ENCODE data around the gene GALNTL6. TPM values are rescaled to one million over a fixed set of nuclear protein-coding genes. Genes with fewer than 3 reads are reported as not detected.

GALNTL6 gene
- total RNA-seq, 6 donors from 2014 or later = 0.26 to 18.9 TPM; not detected in 4

DNA sequence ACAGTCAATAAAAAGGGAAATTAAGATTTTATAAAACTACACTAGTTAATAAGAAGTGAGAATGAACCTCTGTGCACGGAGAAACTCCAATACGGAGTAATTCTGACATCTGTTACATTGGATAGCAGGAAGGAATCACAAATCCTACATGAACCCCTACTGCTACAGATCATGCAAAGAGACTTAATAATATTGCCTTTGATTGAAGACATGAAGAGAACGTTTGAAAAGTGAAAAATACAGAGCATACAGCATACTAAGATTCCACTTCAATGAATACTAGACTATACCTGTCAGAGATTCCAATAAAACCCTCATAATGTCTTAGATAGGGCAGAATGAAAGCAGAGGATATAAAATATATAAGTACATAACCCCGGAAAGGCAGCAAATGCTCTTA, 995.0 kb downstream of the GALNTL6 start:
- no peak for ATAC-seq (ENCODE audit: low FRiP score in 2 of 2)
- WGBS, 2 donors = 85 to 88% methylated on average over 4 of the region's 4 CpGs

GRCh38 chr4:172809319-172809718, 996.1 kb downstream of the GALNTL6 start:
- DNase-seq = no peak
- no peak for ATAC-seq (ENCODE audit: low FRiP score in 2 of 2)
- H3K4me1 ChIP-seq = no peaks in the 10 kb centered on the region
- WGBS, 2 donors = 40 to 48% methylated on average over 6 to 7 of the region's 7 CpGs
- no peaks in the 10 kb centered on the region for H3K36me3 ChIP-seq
- H3K27ac ChIP-seq = no peak overlapping the region
- no peaks in the 10 kb centered on the region for H3K27me3 ChIP-seq
- TF ChIP-seq CTCF (IDR thresholded peaks at IDR 0.05) (no peak), POLR2A (IDR thresholded peaks at IDR 0.05) (no peak), EP300 (IDR thresholded peaks at IDR 0.05) (no peak), POLR2AphosphoS5 (IDR thresholded peaks at IDR 0.05) (no peak)
- no peak overlapping the region for H3K4me3 ChIP-seq
- H3K9me3 ChIP-seq = no peaks in the 10 kb centered on the region

More for the DNA sequence above, 995.0 kb downstream of the GALNTL6 start:
- H3K36me3 ChIP-seq = no peaks in the 10 kb centered on the region
- H3K9me3 ChIP-seq = no peaks in the 10 kb centered on the region
- no peak overlapping the region for H3K4me3 ChIP-seq
- H3K4me1 ChIP-seq = no peaks in the 10 kb centered on the region
- H3K27me3 ChIP-seq = no peaks in the 10 kb centered on the region
- TF ChIP-seq POLR2AphosphoS5 (IDR thresholded peaks at IDR 0.05) (no peak), POLR2A (IDR thresholded peaks at IDR 0.05) (no peak), EP300 (IDR thresholded peaks at IDR 0.05) (no peak), CTCF (IDR thresholded peaks at IDR 0.05) (no peak)
- DNase-seq = no peak
- H3K27ac ChIP-seq = no peak overlapping the region

DNA sequence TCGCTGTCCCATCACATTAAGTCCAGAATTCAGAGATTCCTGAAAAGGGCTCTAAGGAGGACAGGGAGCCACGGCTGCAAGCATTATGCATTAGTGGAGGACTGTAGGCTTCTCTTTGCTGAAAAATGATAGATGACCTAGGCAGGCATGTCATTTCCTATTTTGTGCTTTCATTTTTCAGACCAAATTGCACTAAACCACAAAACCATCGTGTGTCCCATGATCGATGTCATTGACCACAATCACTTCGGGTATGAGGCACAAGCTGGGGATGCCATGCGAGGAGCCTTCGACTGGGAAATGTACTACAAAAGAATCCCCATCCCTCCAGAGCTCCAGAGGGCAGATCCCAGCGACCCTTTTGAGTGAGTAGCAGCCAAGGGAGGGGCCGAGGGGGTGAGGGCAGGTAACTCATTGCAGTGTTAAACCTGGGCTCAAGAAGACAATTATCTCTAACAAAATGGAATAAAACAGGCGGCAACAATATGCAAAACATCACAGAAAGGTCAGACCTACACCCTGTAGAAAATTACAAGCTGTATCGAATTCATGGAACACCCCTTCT, 1000.2 kb downstream of the GALNTL6 start:
- TF ChIP-seq POLR2A (IDR thresholded peaks at IDR 0.05) = no peak
- no peak for TF ChIP-seq EP300 (IDR thresholded peaks at IDR 0.05)
- no peak for TF ChIP-seq POLR2AphosphoS5 (IDR thresholded peaks at IDR 0.05)
- TF ChIP-seq CTCF (IDR thresholded peaks at IDR 0.05) = no peak
- whole genome bisulfite sequencing, 2 donors = 58 to 59% methylated on average over 11 of the region's 11 CpGs
- no peaks in the 10 kb centered on the region for H3K9me3 ChIP-seq
- H3K36me3 ChIP-seq = no peaks in the 10 kb centered on the region
- DNase-seq = no peak
- H3K4me1 ChIP-seq = no peaks in the 10 kb centered on the region
- no peaks in the 10 kb centered on the region for H3K27me3 ChIP-seq
- ATAC-seq (ENCODE audit: low FRiP score in 2 of 2) = no peak
- H3K27ac ChIP-seq = no peak overlapping the region
- no peak overlapping the region for H3K4me3 ChIP-seq

- Histone ChIP-seq H3K27me3 (no peaks in the 10 kb centered on the region), H3K4me1 (no peaks in the 10 kb centered on the region), H3K9me3 (no peaks in the 10 kb centered on the region), H3K36me3 (no peaks in the 10 kb centered on the region), H3K4me3 (no peak overlapping the region), H3K27ac (no peak overlapping the region)
- no peak for DNase-seq
- 65 to 73% methylated on average over 8 of the region's 8 CpGs for WGBS, 2 donors
- ATAC-seq (ENCODE audit: low FRiP score in 2 of 2) = no peak
- no peak for TF ChIP-seq EP300 (IDR thresholded peaks at IDR 0.05)
- no peak for TF ChIP-seq CTCF (IDR thresholded peaks at IDR 0.05)
- TF ChIP-seq POLR2A (IDR thresholded peaks at IDR 0.05) = no peak
- no peak for TF ChIP-seq POLR2AphosphoS5 (IDR thresholded peaks at IDR 0.05)
Observed at GRCh38 chr4:172815499-172816164, 1002.4 kb downstream of the GALNTL6 start.

DNA sequence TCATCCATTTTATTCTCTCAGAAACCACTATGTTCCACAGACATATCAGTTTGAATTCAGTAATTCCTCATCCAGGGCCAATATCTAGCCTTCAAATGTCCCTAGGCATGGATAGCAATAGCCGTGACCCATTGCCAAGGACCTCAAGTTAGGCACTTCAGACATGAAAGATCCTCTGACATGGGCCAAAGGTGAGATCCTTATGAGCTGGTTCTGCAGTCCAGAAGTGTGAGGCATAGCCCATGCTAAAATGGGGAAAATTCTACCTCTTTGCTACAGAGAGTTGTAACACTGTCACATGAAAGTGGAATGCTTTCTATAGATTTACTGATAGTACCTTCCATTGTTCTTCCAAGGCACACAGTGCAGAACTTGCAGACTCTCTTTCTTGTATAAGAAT, 1005.7 kb downstream of the GALNTL6 start:
- Histone ChIP-seq H3K36me3 (no peaks in the 10 kb centered on the region), H3K9me3 (no peaks in the 10 kb centered on the region), H3K4me3 (no peak overlapping the region), H3K27ac (no peak overlapping the region), H3K27me3 (no peaks in the 10 kb centered on the region), H3K4me1 (no peaks in the 10 kb centered on the region)
- TF ChIP-seq POLR2AphosphoS5 (IDR thresholded peaks at IDR 0.05) (no peak), CTCF (IDR thresholded peaks at IDR 0.05) (no peak), EP300 (IDR thresholded peaks at IDR 0.05) (no peak), POLR2A (IDR thresholded peaks at IDR 0.05) (no peak)
- no peak for DNase-seq
- 71 to 73% methylated on average over 1 of the region's 1 CpG for WGBS, 2 donors
- ATAC-seq (ENCODE audit: low FRiP score in 2 of 2) = no peak
